ENCODE data around the gene HSF5. TPM values are rescaled to one million over a fixed set of nuclear protein-coding genes. Genes with fewer than 3 reads are reported as not detected.
A peak's percentile ranks its signal among the peaks of the same experiment; 100 is the strongest.

HSF5 gene
- total RNA-seq, 1 donor from 2014 or later = not detected

DNA sequence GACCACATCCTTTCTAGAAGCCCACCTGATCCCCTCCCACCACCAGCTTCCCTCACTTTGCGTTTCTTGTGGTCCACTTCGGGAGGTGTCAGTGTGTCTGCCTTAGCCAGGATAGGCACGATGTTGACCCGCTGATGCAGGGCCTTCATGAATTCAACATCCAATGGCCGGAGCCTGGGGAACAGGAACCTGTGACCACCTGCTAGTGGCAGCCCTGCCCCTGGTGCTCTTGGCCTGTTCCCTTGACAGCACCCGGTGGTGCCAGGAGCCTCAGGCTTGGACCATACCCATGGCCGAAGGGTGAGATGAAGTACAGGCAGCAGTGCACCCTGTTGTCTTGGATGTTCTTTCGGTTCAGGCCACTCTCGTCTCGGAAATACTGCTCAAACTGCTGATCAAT, 33.5 kb upstream of the HSF5 start:
- DNase-seq (ENCODE audit: low read depth) = no peak
- FAIRE-seq = no peak
- H3K4me3 ChIP-seq (ENCODE audit: low read depth, low read length) = no peak overlapping the region
- no peaks in the 10 kb centered on the region for H3K27me3 ChIP-seq (ENCODE audit: control insufficient read depth, insufficient read depth, low read length)
- no peaks in the 10 kb centered on the region for H3K36me3 ChIP-seq (ENCODE audit: control insufficient read depth, insufficient read depth, low read length)
- TF ChIP-seq, protein P1, sequence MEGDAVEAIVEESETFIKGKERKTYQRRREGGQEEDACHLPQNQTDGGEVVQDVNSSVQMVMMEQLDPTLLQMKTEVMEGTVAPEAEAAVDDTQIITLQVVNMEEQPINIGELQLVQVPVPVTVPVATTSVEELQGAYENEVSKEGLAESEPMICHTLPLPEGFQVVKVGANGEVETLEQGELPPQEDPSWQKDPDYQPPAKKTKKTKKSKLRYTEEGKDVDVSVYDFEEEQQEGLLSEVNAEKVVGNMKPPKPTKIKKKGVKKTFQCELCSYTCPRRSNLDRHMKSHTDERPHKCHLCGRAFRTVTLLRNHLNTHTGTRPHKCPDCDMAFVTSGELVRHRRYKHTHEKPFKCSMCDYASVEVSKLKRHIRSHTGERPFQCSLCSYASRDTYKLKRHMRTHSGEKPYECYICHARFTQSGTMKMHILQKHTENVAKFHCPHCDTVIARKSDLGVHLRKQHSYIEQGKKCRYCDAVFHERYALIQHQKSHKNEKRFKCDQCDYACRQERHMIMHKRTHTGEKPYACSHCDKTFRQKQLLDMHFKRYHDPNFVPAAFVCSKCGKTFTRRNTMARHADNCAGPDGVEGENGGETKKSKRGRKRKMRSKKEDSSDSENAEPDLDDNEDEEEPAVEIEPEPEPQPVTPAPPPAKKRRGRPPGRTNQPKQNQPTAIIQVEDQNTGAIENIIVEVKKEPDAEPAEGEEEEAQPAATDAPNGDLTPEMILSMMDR (IDR thresholded peaks at IDR 0.05; ENCODE audit: insufficient read depth, low read length, severe bottlenecking) = no peak

GRCh38 chr17:58520843-58521430, 32.7 kb upstream of the HSF5 start:
- TF ChIP-seq, protein P1 (IDR thresholded peaks at IDR 0.05; ENCODE audit: insufficient read depth, low read length, severe bottlenecking) = peak; percentile 47
- H3K36me3 ChIP-seq (ENCODE audit: control insufficient read depth, insufficient read depth, low read length) = no peaks in the 10 kb centered on the region
- no peak for FAIRE-seq
- H3K27me3 ChIP-seq (ENCODE audit: control insufficient read depth, insufficient read depth, low read length) = no peaks in the 10 kb centered on the region
- DNase-seq (ENCODE audit: low read depth) = no peak
- no peak overlapping the region for H3K4me3 ChIP-seq (ENCODE audit: low read depth, low read length)

DNA sequence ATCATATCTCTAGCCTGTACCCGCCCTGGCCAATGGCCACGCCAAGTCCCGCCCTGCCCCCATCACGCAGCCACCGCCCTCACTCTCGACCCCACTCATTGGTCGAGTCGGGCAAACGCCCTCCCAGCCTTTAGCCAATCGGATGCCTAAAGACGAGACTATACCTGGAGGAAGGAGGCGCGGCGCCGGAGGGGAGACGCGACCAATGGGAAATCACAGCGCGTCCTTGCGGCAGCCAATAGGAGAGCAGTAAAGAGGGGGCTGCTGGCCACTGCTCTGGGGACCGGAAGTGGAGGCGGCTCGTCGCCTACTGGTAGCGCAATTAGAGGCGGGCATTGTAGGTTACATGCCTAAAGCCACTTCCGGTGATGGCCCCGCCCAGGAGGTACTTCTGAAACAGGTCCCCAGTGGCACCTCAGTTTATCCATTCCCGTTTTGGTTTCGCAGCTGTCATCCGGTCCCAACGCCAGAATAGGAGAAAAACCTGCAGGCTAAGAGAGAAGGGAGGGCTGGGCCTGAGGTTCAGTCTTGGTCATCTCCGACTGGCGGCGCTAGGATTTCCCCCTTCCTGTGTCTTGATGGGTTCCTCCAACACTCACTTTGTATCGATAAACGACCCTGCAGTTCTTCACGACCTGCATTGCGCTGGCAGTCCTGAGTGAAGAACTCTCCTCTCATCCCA, 29.9 kb upstream of the HSF5 start:
- Histone ChIP-seq H3K4me3 (ENCODE audit: low read depth, low read length) (peak overlapping the region; percentile 73), H3K27me3 (ENCODE audit: control insufficient read depth, insufficient read depth, low read length) (no peaks in the 10 kb centered on the region), H3K36me3 (ENCODE audit: control insufficient read depth, insufficient read depth, low read length) (no peaks in the 10 kb centered on the region)
- TF ChIP-seq, protein P1 (IDR thresholded peaks at IDR 0.05; ENCODE audit: insufficient read depth, low read length, severe bottlenecking) = no peak
- no peak for FAIRE-seq
- DNase-seq (ENCODE audit: low read depth) = peak; percentile 98

DNA sequence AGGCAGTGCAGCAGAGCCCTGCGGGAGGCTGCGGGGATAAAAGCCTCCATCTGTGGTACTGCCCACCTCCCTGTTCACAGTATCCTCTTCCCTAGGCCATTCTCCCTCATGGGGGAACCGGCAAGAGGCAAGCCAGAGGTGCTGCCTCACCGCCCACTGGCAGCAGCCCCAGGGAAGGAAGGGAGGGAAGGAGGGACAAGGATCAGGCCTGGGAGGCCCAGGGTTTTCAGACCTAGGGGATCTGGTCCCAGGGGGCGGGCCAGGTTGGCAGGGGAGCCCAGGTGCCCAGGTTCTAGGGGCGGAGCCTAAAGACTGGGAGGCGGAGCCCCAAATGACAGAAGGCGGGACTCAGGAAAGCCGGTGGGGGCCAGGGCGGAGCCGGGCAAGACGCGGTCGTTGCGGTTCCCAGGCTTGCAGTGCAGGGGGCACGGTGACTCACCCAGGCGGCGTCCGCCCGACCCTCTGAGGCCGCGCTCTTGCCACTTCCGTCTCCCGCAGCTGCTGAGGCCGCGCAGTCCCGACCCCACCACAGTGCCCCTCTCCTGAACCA, 29.2 kb upstream of the HSF5 start:
- H3K36me3 ChIP-seq (ENCODE audit: control insufficient read depth, insufficient read depth, low read length) = no peaks in the 10 kb centered on the region
- FAIRE-seq (no peak), DNase-seq (ENCODE audit: low read depth) (no peak)
- H3K4me3 ChIP-seq (ENCODE audit: low read depth, low read length) = peak overlapping the region; percentile 73
- TF ChIP-seq, protein P1 (IDR thresholded peaks at IDR 0.05; ENCODE audit: insufficient read depth, low read length, severe bottlenecking) = no peak
- no peaks in the 10 kb centered on the region for H3K27me3 ChIP-seq (ENCODE audit: control insufficient read depth, insufficient read depth, low read length)

DNA sequence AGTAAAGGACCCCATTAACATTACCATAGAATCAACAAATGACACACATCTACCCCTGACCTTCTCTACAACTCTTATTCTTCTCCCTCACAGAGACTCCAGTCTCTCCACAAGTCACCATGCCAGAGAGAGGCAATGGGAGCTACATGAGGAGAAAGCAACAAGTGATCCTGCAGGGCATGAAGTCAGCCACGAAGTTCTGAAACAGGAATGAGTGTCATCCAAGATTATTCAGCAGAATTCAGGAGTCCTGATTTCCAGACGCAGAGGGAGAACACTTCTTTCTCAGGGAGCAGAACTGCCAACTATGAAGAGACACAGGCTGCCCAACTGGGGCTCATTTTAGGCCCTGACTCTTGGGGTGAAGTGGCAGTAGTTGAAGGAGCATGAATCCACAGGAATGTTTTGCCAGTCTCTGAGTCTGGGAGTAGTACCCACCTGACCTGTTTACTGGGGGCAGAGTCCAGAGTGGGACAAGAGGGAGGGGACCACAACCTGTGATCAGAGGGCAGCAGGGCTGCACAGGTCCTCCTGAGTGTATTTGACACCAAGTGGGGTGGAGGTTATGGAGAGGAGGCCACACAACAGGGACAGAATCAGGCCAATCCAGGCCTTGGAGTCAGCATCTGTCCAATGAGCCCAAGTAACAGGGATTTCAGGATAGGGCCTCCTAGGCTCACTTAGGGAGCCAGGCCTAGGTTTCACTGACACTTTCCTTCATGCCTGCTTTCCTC, 28.6 kb upstream of the HSF5 start:
- peaks cover 2% of the 10 kb centered on the region for H3K36me3 ChIP-seq (ENCODE audit: control insufficient read depth, insufficient read depth, low read length)
- H3K4me3 ChIP-seq (ENCODE audit: low read depth, low read length) = peak overlapping the region; percentile 73
- no peaks in the 10 kb centered on the region for H3K27me3 ChIP-seq (ENCODE audit: control insufficient read depth, insufficient read depth, low read length)
- TF ChIP-seq, protein P1 (IDR thresholded peaks at IDR 0.05; ENCODE audit: insufficient read depth, low read length, severe bottlenecking) = no peak
- FAIRE-seq (no peak), DNase-seq (ENCODE audit: low read depth) (no peak)
